UCSD-AML1 (cell line): Measurements from ENCODE around the gene SCYGR2.
"Not testable (repeated sequence)": the region's sequence is repeated elsewhere in the genome, so short reads cannot be mapped to it uniquely, and the experiment has no call there.

Source experiments
- DNase-seq: peaks from one replicate; lab custom pipeline; 2025; ENCODE audit not compliant: unreplicated experiment; lab: John Stamatoyannopoulos, UW

SCYGR2 gene, protein sequence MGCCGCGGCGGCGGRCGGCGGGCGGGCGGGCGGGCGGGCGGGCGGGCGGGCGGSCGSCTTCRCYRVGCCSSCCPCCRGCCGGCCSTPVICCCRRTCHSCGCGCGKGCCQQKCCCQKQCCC

DNA sequence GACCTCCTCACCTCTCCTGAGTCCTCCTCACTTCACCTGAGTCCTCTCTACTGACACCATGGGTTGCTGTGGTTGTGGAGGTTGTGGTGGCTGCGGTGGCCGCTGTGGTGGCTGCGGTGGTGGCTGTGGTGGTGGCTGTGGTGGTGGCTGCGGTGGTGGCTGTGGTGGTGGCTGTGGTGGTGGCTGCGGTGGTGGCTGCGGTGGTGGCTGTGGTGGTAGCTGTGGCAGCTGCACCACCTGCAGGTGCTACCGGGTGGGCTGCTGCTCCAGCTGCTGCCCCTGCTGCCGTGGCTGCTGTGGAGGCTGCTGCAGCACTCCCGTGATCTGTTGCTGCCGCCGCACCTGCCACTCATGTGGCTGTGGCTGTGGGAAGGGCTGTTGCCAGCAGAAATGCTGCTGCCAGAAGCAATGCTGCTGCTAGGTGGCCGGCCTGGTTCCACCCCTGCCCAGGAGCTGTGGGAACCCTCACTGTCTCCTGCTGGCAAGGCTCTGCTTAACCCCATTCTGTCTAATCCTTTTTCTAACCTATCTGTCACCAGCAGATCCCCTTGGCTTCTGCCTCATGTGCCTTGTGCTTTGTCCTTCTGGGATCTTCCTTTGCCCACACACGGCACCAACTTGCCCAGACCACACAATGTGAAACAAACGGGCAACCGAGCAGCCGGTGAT, at the start of gene SCYGR2:
Gene SCYGR2 (plus strand): TSS at position 59 of the 669 bp plus-strand sequence. CDS start 0 bp downstream, at position 59.
- not testable (repeated sequence) for DNase-seq

DNA sequence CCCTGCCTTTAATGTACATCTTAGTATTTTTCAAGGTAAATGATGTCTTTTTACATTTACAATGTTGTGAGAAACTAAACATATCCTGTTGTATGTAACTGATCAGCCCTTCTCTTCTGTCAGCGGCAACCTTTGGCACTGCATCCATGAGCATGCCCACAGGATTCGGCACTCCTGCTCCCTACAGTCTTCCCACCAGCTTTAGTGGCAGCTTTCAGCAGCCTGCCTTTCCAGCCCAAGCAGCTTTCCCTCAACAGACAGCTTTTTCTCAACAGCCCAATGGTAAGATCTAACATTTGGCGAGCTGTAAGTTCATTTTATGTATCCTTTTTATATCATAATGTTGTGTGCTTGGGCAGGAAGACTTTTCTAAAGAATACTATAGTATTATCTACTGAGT, 46.9 kb upstream of the SCYGR2 start:
- DNase-seq, result no peak

- DNase-seq, result no peak
Measured at GRCh38 chr2:227562581-227562980, 36.1 kb upstream of the SCYGR2 start.

- DNase-seq, result no peak
Measured at GRCh38 chr2:227565080-227565479, 33.6 kb upstream of the SCYGR2 start.

GRCh38 chr2:227566012-227566411, 32.7 kb upstream of the SCYGR2 start:
- DNase-seq, result no peak

GRCh38 chr2:227568852-227569169, 29.9 kb upstream of the SCYGR2 start:
- DNase-seq, result no peak

DNA sequence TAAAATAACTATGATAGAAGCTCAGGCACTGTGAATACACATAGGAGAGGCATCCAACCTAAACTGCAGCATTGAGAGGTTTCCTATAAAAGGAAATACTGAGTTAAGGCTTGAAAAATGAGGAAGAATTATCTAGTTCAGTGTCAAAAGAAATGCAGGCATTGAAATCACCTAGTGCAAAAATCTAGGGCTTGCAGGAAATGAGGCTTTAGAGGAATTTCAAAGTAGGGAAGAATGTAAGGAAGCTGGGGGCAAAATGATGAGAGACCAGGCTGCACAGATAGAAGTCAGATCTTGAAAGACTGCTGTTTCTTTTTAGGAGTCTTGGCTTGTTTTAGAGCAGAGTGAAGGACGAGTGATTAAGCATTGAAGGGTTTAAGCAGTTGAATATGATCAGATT, 28.1 kb upstream of the SCYGR2 start:
- no peak for DNase-seq

DNA sequence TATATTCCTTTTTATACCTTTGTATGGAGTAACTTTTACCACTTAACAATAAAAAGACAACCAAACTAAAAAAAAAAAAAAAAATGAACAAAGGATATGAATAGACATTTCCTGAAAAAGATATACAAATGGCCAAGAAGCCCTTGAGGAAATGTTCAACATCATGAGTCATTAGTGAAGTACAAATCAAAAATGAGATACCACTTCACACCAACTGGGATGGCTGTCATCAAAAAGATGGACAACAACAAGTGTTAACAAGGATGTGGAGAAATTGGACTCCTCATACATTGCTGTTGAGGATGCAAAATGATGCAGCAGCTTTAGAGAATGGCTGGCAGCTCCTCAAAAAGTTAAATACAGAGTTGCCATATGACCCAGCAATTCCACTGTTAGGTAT, 22.6 kb upstream of the SCYGR2 start:
- no peak for DNase-seq

- no peak for DNase-seq
Measured at GRCh38 chr2:227576812-227577211, 21.9 kb upstream of the SCYGR2 start.

DNA sequence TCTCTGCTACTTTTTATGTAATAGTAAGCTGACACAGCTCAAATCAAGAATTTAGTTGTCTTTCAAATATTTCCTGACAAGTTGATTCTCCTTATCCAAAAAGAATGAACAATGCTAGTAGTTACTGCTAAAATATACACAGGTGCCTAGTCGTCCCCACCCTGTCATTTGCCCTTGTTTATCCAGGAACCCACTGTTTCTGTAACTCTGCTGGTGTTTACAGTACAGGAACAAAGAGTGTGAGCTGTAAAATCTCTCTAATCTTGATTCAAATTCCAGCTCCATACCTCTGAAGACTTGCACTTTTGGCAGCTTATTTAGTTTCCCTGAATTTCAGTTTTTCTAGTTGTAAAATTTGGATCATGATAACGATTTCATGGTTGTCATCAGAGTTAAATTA, 21.1 kb upstream of the SCYGR2 start:
- DNase-seq, result no peak

- DNase-seq, result no peak
Measured at GRCh38 chr2:227578642-227579041, 20.1 kb upstream of the SCYGR2 start.

GRCh38 chr2:227579791-227580190, 18.9 kb upstream of the SCYGR2 start:
- DNase-seq, result no peak

DNA sequence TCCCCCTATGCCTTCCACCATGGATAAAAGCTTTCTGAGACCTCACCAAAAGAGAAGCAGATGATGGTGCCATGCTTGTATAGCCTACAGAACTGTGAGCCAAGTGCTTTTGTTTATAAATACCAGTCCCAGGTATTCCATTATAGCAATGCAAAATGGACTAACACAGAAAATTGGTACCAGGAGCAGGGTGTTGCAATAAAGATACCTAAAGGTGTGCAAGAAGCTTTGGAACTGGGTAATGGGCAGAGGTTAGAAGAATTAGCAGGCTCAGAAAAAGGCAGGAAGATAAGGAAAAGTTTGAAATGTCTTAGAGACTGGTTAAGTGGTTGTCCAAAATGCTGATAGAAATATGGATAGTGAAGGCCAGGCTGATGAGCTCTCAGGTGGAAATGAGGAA, 16.3 kb upstream of the SCYGR2 start:
- no peak for DNase-seq

GRCh38 chr2:227592694-227593387, 5.9 kb upstream of the SCYGR2 start:
- DNase-seq, result no peak

DNA sequence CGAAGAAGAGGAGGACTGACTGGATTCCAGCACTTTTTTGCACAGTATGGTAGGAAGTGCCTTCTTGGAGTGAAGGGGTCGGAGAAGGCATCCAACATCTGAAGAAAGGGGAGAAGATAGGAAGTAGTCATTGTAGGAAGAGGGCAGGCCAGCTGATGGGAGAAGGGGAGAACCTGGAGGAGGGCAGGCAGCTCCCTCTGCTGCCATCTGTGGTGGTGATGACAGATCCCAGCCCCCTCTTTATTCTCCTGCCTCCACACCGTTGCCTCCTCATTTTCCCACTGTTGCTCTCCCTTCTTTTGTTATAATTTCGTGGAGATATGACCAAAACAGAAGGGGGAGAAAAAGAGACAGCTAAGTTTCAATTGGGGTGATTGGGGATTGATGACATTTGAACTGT, 2.9 kb upstream of the SCYGR2 start:
- DNase-seq, result no peak

GRCh38 chr2:227597036-227597435, 1.7 kb upstream of the SCYGR2 start:
- no peak for DNase-seq

DNA sequence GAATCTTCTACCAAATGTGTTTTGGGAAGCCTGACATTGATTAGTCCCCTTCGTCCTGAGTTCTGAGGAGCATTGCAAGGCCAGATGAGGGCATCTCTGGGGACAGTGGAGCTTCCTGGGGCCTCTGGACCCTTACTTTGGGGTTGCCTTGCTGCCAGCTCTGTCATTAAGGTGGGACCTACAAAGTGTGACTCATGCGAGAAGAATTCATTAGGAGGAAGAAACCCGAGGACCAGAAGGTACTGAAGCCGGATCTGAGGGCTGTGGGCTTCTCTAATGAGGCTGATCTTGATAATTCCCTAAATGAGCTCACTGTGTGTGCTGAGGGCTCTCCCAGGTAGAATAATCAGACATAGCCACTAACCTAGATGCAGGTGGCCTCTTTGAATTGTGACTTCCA, 695 bp upstream of the SCYGR2 start:
- DNase-seq, result no peak

DNA sequence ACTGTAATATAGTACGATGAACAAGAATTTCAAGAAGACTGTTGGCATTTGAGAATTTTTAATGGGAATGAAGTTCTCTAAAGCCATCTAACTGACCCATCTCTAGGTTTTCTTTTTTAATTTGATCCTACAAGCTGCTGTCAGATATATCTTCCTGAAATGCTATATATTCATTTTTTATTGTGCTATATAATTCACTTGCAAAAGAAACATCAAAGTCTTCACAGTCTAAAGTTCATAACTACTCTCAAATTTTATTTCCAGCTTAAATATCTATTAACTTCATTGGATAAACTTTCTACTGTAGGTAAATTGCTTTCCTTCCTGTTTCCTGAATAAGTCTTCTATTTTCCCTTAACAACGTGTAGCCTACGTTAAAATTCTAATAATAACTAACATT, 3.7 kb downstream of the SCYGR2 start:
- no peak for DNase-seq

DNA sequence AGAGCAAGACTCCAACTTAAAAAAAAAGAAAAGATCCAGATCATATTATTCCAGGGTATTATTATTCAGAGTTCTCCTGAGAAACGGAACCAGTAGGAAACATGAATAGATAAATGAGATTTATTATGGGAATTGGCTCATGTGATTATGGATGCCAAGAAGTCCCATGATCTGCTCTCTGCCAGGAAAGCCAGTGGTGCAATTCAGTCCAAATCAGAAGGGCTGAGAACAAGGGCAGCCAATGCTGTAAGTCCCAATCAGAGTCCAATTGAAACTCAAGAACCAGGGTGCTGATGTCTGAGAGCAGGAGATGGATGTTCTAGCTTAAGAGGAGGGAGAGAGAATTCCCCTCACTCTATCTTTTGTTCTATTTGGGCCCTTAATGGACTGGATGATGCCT, 7.8 kb downstream of the SCYGR2 start:
- no peak for DNase-seq

DNA sequence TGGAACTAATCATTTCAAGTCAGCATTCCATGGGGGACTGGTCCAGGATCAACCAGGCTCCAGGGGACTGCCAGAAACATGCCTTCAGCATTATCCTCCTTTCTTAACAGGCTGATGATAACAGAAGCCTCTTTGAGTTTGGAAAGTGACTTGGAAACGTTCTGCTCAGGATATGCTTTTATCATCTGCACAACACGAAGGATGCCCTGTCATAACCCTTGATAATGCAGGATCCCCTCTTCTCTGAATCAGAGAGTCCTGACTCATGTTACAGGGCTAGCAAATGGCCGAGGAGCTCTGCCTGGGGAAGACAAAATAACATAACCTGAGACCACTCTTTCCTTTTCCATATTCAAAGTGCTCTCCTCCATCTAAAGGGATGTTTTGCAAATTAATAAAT, 9.2 kb downstream of the SCYGR2 start:
- DNase-seq, result no peak

- DNase-seq, result peak; percentile 18
Measured at GRCh38 chr2:227608561-227609338, 10.1 kb downstream of the SCYGR2 start.

- DNase-seq, result no peak
Measured at GRCh38 chr2:227610123-227610522, 11.4 kb downstream of the SCYGR2 start.
